ENCODE measurements around the gene NUAK2. TPM values are rescaled to one million over a fixed set of nuclear protein-coding genes. Genes with fewer than 3 reads are reported as not detected.
A peak's percentile ranks its signal among the peaks of the same experiment; 100 is the strongest.

The NUAK2 gene
- total and polyA plus RNA-seq, 2 donors = 2.1 to 4.0 TPM

DNA sequence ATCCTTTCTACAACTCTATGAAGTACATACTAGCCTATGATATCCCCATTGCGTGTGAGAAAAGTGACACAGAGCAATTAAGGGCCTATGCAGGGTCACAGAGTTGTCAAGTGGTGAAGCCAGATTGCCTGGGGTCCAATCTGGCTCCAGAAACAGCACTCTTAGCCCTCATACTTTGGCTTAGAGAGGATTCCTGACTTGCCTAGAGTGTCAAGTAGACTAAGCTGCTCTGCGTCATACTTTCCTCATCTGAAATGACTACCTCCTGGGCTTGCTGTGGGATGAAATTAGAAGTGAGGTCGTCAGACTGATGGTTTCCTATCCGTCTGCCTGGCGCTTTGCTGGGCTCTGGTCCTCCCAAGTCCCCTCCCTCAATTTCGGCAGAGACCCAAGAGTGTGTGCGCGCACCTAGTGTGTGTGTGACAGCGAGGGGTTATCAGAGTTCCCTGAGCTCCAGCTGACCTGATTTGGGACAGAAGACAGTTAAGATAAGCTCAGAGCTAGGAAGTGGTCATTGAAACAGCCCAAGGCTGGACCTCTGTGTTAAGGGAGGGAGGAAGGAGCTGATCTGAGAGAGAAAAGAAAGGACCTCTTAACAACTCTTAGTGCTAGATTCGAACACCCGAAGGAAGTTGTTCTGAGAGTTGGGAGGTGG lies 5.4 kb upstream of the NUAK2 start:
- Histone ChIP-seq H3K36me3 (ENCODE audit: control insufficient read depth in 2 of 2, insufficient read depth in 2 of 2, low read length in 1 of 2) (no peaks in the 10 kb centered on the region), H3K27me3 (ENCODE audit: control insufficient read depth in 2 of 2, insufficient read depth in 1 of 2, low read length in 1 of 2) (peaks cover 3 to 92% of the 10 kb centered on the region in 2 donors), H3K27ac (ENCODE audit: low read depth in 1 of 2, low read length in 1 of 2) (no peak overlapping the region), H3K4me1 (ENCODE audit: control insufficient read depth in 2 of 2, insufficient read depth in 2 of 2, low read length in 2 of 2) (peaks cover under 1 to 10% of the 10 kb centered on the region in 2 donors), H3K4me3 (ENCODE audit: low read length in 2 of 2) (no peak overlapping the region), H3K9me3 (ENCODE audit: control insufficient read depth in 2 of 2, insufficient read depth in 1 of 2, low read length in 1 of 2) (peaks cover 0 to 2% of the 10 kb centered on the region in 2 donors)
- WGBS = 85% methylated on average over 11 of the region's 11 CpGs
- DNase-seq (ENCODE audit: low read depth in 6 of 9, low spot score in 9 of 9) = no peak

DNA sequence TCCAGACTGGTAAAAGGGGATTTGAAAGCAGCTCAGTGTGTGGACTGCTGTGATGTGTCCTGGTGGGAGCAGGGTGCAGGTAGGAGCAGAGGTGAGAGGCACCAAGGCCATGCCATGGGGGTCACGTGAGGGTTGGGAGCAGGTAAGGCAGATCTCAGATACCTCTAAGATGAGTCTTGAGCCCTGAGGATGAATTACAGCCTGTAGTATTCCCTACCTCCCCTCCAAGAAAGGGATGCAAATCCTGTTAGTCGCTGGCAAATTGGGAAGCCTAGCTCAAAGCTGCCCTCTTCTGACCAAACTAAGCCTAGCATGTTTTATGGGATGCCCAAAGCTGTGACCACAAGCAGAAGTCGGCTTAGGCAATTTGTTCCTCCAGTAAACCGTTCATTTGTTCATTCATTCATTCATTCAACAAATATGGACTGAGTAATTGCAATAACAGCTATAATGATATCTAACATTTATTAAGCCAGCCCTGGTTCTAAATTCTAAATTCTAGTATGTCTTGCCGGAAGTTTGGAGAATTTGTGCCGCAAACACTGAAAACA lies 3.9 kb upstream of the NUAK2 start:
- peak in 4 of 9 donors; percentile 47 to 70 (median 63) for DNase-seq (ENCODE audit: low read depth in 6 of 9, low spot score in 9 of 9)
- peaks cover 0 to 10% of the 10 kb centered on the region in 2 donors for H3K9me3 ChIP-seq (ENCODE audit: control insufficient read depth in 2 of 2, insufficient read depth in 1 of 2, low read length in 1 of 2)
- H3K27ac ChIP-seq (ENCODE audit: low read depth in 1 of 2, low read length in 1 of 2) = peak overlapping the region in 1 of 2 donors; percentile 33
- H3K4me3 ChIP-seq (ENCODE audit: low read length in 2 of 2) = no peak overlapping the region
- H3K4me1 ChIP-seq (ENCODE audit: control insufficient read depth in 2 of 2, insufficient read depth in 2 of 2, low read length in 2 of 2) = peaks cover 8 to 16% of the 10 kb centered on the region in 2 donors
- 39% methylated on average over 6 of the region's 6 CpGs for WGBS
- peaks cover 5 to 95% of the 10 kb centered on the region in 2 donors for H3K27me3 ChIP-seq (ENCODE audit: control insufficient read depth in 2 of 2, insufficient read depth in 1 of 2, low read length in 1 of 2)
- no peaks in the 10 kb centered on the region for H3K36me3 ChIP-seq (ENCODE audit: control insufficient read depth in 2 of 2, insufficient read depth in 2 of 2, low read length in 1 of 2)

DNA sequence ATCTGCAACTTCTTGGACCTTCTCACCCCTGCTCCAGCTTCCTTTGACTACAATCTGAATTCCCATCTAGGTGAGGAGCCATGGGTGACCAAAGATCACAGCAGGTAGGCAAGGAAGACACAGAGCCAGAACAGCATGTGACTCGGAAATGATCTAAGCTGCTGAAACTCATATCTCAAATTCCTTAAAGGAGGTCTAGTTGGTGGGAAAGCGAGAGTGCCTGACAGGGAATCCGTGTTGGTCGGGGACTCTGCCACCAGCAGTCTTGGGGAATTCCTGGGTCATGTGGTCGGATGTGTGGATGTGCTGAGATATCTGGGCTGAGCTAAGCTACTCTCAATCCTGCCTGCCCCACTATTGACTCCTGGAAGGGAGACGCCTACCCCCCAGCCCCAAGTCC lies 3.2 kb upstream of the NUAK2 start:
- 83% methylated on average over 6 of the region's 6 CpGs for WGBS
- H3K9me3 ChIP-seq (ENCODE audit: control insufficient read depth in 2 of 2, insufficient read depth in 1 of 2, low read length in 1 of 2) = peaks cover 0 to 10% of the 10 kb centered on the region in 2 donors
- peak overlapping the region in 1 of 2 donors; percentile 17 for H3K27ac ChIP-seq (ENCODE audit: low read depth in 1 of 2, low read length in 1 of 2)
- no peak overlapping the region for H3K4me3 ChIP-seq (ENCODE audit: low read length in 2 of 2)
- DNase-seq (ENCODE audit: low read depth in 6 of 9, low spot score in 9 of 9) = peak in 1 of 9 donors; percentile 19
- H3K27me3 ChIP-seq (ENCODE audit: control insufficient read depth in 2 of 2, insufficient read depth in 1 of 2, low read length in 1 of 2) = peaks cover 5 to 94% of the 10 kb centered on the region in 2 donors
- no peaks in the 10 kb centered on the region for H3K36me3 ChIP-seq (ENCODE audit: control insufficient read depth in 2 of 2, insufficient read depth in 2 of 2, low read length in 1 of 2)
- peaks cover 8 to 16% of the 10 kb centered on the region in 2 donors for H3K4me1 ChIP-seq (ENCODE audit: control insufficient read depth in 2 of 2, insufficient read depth in 2 of 2, low read length in 2 of 2)

DNA sequence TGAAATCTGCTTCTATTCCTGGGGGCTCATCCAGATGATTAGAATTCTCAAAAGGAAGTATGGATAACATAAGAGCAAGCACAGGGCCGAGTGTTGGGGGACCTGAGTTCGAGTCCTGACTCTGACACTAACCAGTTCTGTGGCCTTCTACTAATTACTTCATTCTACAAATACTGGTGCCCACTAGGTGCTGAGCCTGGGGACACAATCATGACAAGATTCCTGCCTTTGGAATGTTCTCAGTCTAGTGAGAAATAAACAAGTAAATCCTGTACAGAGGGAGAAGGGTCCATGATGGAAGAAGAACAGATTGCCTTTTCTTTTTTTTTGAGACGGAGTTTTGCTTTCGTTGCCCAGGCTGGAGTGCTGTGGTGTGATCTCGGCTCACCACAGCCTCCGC lies 2.2 kb upstream of the NUAK2 start:
- no peak overlapping the region for H3K27ac ChIP-seq (ENCODE audit: low read depth in 1 of 2, low read length in 1 of 2)
- H3K27me3 ChIP-seq (ENCODE audit: control insufficient read depth in 2 of 2, insufficient read depth in 1 of 2, low read length in 1 of 2) = peaks cover 5 to 95% of the 10 kb centered on the region in 2 donors
- 97% methylated on average over 6 of the region's 6 CpGs for WGBS
- H3K4me1 ChIP-seq (ENCODE audit: control insufficient read depth in 2 of 2, insufficient read depth in 2 of 2, low read length in 2 of 2) = peaks cover 8 to 26% of the 10 kb centered on the region in 2 donors
- no peak for DNase-seq (ENCODE audit: low read depth in 6 of 9, low spot score in 9 of 9)
- no peaks in the 10 kb centered on the region for H3K36me3 ChIP-seq (ENCODE audit: control insufficient read depth in 2 of 2, insufficient read depth in 2 of 2, low read length in 1 of 2)
- peaks cover 0 to 10% of the 10 kb centered on the region in 2 donors for H3K9me3 ChIP-seq (ENCODE audit: control insufficient read depth in 2 of 2, insufficient read depth in 1 of 2, low read length in 1 of 2)
- no peak overlapping the region for H3K4me3 ChIP-seq (ENCODE audit: low read length in 2 of 2)

DNA sequence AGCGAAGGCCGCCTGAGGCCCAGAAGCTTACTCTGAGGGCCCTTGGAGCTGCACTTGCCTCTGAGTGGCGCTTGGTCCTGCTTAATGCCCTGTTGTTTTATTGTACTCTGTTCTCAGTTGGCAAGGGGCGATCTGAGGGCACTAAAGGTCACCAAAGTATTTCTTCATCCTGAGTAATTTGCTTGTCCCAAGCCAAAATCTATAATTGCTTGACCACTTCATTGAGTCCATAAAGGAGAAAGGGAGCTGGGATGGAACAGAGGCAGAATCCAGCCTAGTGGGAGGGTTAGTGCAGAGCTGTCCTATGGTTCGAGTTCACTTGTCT lies 376 bp upstream of the NUAK2 start:
- Histone ChIP-seq H3K9me3 (ENCODE audit: control insufficient read depth in 2 of 2, insufficient read depth in 1 of 2, low read length in 1 of 2) (peaks cover 0 to 10% of the 10 kb centered on the region in 2 donors), H3K27ac (ENCODE audit: low read depth in 1 of 2, low read length in 1 of 2) (peak overlapping the region in 1 of 2 donors; percentile 19), H3K4me1 (ENCODE audit: control insufficient read depth in 2 of 2, insufficient read depth in 2 of 2, low read length in 2 of 2) (peaks cover 8 to 39% of the 10 kb centered on the region in 2 donors), H3K36me3 (ENCODE audit: control insufficient read depth in 2 of 2, insufficient read depth in 2 of 2, low read length in 1 of 2) (no peaks in the 10 kb centered on the region), H3K4me3 (ENCODE audit: low read length in 2 of 2) (peak overlapping the region in 1 of 2 donors; percentile 63), H3K27me3 (ENCODE audit: control insufficient read depth in 2 of 2, insufficient read depth in 1 of 2, low read length in 1 of 2) (peaks cover 2 to 94% of the 10 kb centered on the region in 2 donors)
- WGBS = 54% methylated on average over 5 of the region's 5 CpGs
- no peak for DNase-seq (ENCODE audit: low read depth in 6 of 9, low spot score in 9 of 9)

DNA sequence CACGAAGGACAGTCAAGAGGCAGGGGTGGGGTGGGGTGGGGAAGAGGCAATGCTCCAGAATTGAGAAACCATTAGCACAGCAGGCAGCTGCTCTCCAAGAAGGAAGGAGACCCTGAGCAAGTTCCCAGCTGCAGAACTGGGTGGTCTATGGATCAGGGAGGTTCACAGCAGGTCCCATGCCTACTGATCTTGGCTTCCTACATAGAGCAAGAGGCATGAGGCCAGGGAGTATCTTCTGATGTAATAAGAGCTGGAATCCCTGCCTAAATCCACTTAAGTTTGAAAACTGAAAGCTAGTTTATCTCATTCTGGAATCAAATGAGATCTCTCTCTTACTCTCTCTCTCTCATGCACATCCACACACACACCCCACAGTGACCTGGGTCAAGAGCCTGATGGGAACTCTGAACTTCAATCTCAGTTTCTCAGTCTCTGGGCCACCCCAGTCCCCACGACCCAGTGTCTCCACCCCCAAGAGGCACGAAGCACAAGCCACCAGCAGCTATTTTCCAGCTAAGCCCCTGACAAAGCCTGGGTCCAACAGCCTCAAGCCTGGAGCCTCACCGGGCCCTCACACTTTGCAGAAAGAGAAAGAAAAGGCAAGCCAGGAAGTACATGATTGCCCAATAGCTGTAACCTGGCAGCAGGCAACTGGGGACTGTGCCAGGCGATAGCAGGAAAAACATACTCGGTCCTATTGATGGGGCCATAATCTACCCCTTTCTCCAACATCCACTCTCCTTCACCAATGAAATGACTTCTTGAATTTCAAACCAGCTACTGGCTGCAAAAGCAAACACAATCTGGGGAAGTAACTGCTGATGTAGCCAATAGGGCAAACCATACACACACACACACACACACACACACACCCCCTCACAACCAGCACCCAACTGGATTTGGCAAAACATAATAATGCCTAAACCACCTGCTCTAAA lies 2.2 kb downstream of the NUAK2 start:
- Histone ChIP-seq H3K4me1 (ENCODE audit: control insufficient read depth in 2 of 2, insufficient read depth in 2 of 2, low read length in 2 of 2) (peaks cover 8 to 34% of the 10 kb centered on the region in 2 donors), H3K9me3 (ENCODE audit: control insufficient read depth in 2 of 2, insufficient read depth in 1 of 2, low read length in 1 of 2) (peaks cover 0 to 10% of the 10 kb centered on the region in 2 donors), H3K4me3 (ENCODE audit: low read length in 2 of 2) (peak overlapping the region; percentile 10 to 19), H3K27ac (ENCODE audit: low read depth in 1 of 2, low read length in 1 of 2) (peak overlapping the region in 1 of 2 donors; percentile 17), H3K36me3 (ENCODE audit: control insufficient read depth in 2 of 2, insufficient read depth in 2 of 2, low read length in 1 of 2) (no peaks in the 10 kb centered on the region), H3K27me3 (ENCODE audit: control insufficient read depth in 2 of 2, insufficient read depth in 1 of 2, low read length in 1 of 2) (peaks cover 2 to 72% of the 10 kb centered on the region in 2 donors)
- 31% methylated on average over 6 of the region's 6 CpGs for WGBS
- peak in 1 of 9 donors; percentile 42 for DNase-seq (ENCODE audit: low read depth in 6 of 9, low spot score in 9 of 9)

DNA sequence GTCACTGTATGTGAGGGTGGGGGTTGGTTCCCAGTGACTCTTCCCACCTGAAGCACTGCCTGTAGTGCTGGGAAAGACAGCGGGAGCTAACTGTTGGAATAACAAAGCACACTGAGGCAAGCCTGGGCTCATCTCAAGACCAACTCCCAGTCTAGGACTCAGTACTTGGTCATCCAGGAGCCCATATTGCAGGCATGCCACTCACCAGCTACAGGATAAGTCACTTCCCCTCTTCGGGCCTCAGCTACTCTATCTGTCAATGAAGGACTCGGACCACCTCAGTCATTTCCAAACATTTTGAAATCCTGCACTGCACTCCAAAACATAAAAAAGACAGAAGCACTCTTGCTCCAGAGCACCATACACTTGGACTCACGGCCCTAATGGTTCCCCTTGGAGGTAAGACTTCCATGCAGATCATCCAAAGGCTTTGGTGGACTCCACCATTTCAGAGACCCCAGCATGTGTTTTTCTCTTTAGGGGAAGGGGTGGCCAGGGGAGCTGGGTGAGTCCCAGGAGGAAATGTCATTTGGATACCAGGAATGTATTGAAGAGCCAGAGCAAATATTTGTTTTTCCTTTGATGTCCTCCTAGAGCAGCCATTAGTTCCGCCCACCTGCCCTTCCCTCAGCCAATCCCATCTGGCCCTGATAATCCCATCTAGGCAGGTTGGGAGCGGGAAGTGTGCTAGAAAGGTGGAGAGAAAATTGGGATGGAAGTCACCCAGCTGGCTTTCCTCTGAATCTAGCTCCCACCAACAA lies 3.1 kb downstream of the NUAK2 start:
- peaks cover 2 to 63% of the 10 kb centered on the region in 2 donors for H3K27me3 ChIP-seq (ENCODE audit: control insufficient read depth in 2 of 2, insufficient read depth in 1 of 2, low read length in 1 of 2)
- 93% methylated on average over 6 of the region's 6 CpGs for WGBS
- H3K36me3 ChIP-seq (ENCODE audit: control insufficient read depth in 2 of 2, insufficient read depth in 2 of 2, low read length in 1 of 2) = no peaks in the 10 kb centered on the region
- H3K4me3 ChIP-seq (ENCODE audit: low read length in 2 of 2) = no peak overlapping the region
- H3K27ac ChIP-seq (ENCODE audit: low read depth in 1 of 2, low read length in 1 of 2) = peak overlapping the region in 1 of 2 donors; percentile 33
- peaks cover 0 to 10% of the 10 kb centered on the region in 2 donors for H3K9me3 ChIP-seq (ENCODE audit: control insufficient read depth in 2 of 2, insufficient read depth in 1 of 2, low read length in 1 of 2)
- H3K4me1 ChIP-seq (ENCODE audit: control insufficient read depth in 2 of 2, insufficient read depth in 2 of 2, low read length in 2 of 2) = peaks cover 13 to 44% of the 10 kb centered on the region in 2 donors
- no peak for DNase-seq (ENCODE audit: low read depth in 6 of 9, low spot score in 9 of 9)

DNA sequence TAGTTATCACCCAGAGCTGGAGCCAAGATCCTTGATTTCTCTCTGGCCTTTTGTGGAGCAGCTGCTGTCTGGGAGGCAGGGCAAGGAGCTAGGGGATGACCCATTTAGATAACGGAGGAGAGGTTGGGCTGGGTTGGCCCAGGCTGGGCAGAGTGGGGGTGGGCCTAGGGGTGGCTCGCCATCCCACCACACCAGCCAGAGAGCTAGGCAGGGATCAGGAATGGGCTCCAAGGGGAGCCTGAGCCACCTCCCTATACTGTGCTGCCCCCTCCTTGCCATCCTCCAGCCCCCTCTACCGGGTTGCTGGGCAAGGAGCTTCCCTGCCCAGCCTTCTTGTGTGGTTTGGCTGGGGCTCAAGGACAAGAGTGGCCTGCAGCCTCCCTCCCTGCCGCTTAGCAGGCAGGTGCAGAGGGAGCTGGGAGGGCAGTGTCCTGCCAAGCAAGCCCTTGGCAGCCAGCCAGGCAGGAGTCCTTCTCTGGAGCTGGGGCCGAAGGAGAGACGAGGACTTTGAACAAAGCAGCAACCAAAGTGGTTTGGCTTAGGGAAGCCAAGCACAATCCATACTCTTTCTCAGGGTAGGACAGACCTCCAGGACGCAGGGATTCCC lies 4.1 kb downstream of the NUAK2 start:
- Histone ChIP-seq H3K4me3 (ENCODE audit: low read length in 2 of 2) (no peak overlapping the region), H3K4me1 (ENCODE audit: control insufficient read depth in 2 of 2, insufficient read depth in 2 of 2, low read length in 2 of 2) (peaks cover 20 to 54% of the 10 kb centered on the region in 2 donors), H3K36me3 (ENCODE audit: control insufficient read depth in 2 of 2, insufficient read depth in 2 of 2, low read length in 1 of 2) (no peaks in the 10 kb centered on the region), H3K9me3 (ENCODE audit: control insufficient read depth in 2 of 2, insufficient read depth in 1 of 2, low read length in 1 of 2) (peaks cover 0 to 10% of the 10 kb centered on the region in 2 donors), H3K27me3 (ENCODE audit: control insufficient read depth in 2 of 2, insufficient read depth in 1 of 2, low read length in 1 of 2) (peaks cover 2 to 53% of the 10 kb centered on the region in 2 donors), H3K27ac (ENCODE audit: low read depth in 1 of 2, low read length in 1 of 2) (no peak overlapping the region)
- WGBS = 70% methylated on average over 7 of the region's 7 CpGs
- DNase-seq (ENCODE audit: low read depth in 6 of 9, low spot score in 9 of 9) = no peak
